HG03457 (cell line): ENCODE results near the gene CAPN15.

Experiments used
- ATAC-seq: cut with Tn5 transposase; IDR thresholded peaks from one replicate; pipeline ENCODE4 v1.9.1; 2021; ENCODE audit warnings: moderate number of reproducible peaks; ENCODE audit not compliant: unreplicated experiment

Gene CAPN15

GRCh38 chr16:560204-560700 lies 32.7 kb downstream of the CAPN15 start, which contains the start of gene PRR35:
Gene PRR35, plus strand, starts transcription at chr16:560394. Its CDS starts 2,901 bp downstream, at chr16:563295.
- ATAC-seq = no peak

- no peak for ATAC-seq
Measured at GRCh38 chr16:560701-561412, 33.3 kb downstream of the CAPN15 start.

GRCh38 chr16:561413-561794 lies 33.9 kb downstream of the CAPN15 start:
- no peak for ATAC-seq

- no peak for ATAC-seq
Measured at GRCh38 chr16:561957-562938, 34.7 kb downstream of the CAPN15 start.

GRCh38 chr16:563072-563644 lies 35.6 kb downstream of the CAPN15 start:
- ATAC-seq = no peak

GRCh38 chr16:564690-565418 lies 37.3 kb downstream of the CAPN15 start:
- ATAC-seq = no peak

GRCh38 chr16:565419-566330 lies 38.2 kb downstream of the CAPN15 start:
- ATAC-seq = no peak

GRCh38 chr16:566475-567372 lies 39.2 kb downstream of the CAPN15 start, which contains the start of gene NHLRC4:
Gene NHLRC4, plus strand, starts transcription at chr16:567005. Its CDS starts 1,043 bp downstream, at chr16:568048.
- no peak for ATAC-seq

- no peak for ATAC-seq
Measured at GRCh38 chr16:567373-568256, 40.1 kb downstream of the CAPN15 start.

GRCh38 chr16:568401-569258 lies 41.1 kb downstream of the CAPN15 start:
- no peak for ATAC-seq

- no peak for ATAC-seq
Measured at GRCh38 chr16:569445-570254, 42.1 kb downstream of the CAPN15 start, which contains the start of gene PIGQ. Gene PIGQ, plus strand, starts transcription at chr16:569968. Its CDS starts 4,107 bp downstream, at chr16:574075.

- no peak for ATAC-seq
Measured at GRCh38 chr16:572865-573650, 45.5 kb downstream of the CAPN15 start.

- no peak for ATAC-seq
Measured at GRCh38 chr16:574021-574760, 46.7 kb downstream of the CAPN15 start.
